ENCODE measurements around the gene OR52H1. TPM values are rescaled to one million over a fixed set of nuclear protein-coding genes. Genes with fewer than 3 reads are reported as not detected.

Gene OR52H1
- total and polyA plus RNA-seq, 2 of the 4 experiments (the other 2 are of a cell fraction) = 0.18 TPM; not detected in 1

DNA sequence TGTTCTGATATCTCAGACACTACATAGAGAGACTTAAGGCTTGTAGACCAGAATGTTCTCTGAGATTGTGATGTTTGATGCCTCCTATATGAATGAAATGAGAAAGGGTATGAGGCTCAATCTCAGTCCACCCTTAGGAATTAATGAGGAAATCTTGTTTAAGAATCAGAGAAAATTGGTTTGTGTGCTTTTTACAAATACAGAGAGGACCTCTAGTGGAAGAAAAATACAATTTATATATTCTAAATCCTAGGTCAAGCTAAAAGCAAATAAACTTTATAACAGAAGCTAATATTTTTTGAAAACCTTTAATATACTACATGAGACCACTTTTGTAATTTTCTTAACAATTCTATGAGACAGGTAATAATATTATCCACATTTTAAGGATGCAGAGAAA lies 5.0 kb upstream of the OR52H1 start:
- ChIA-PET CTCF (no interaction called here), POLR2A (ENCODE audit: unreplicated experiment) (no interaction called here)
- H2BK15ac ChIP-seq (ENCODE audit: low read depth, low read length) = no peak overlapping the region
- H3K27ac ChIP-seq (ENCODE audit: insufficient read depth, low read length) = no peak overlapping the region
- H2BK20ac ChIP-seq (ENCODE audit: low read depth, low read length) = 0 out of 2 replicates have a peak overlapping the region, but pooled peaks have one; percentile 54
- TF ChIP-seq CHD1 (IDR thresholded peaks at IDR 0.05; ENCODE audit: low read depth, low read length) (no peak), BHLHE40 (IDR thresholded peaks at IDR 0.05; ENCODE audit: low read depth, low read length) (no peak), POLR2A (IDR thresholded peaks at IDR 0.05; ENCODE audit: low read depth, low read length) (no peak), RCOR1 (IDR thresholded peaks at IDR 0.05; ENCODE audit: insufficient replicate concordance, low read length) (no peak), MXI1 (IDR thresholded peaks at IDR 0.05; ENCODE audit: borderline replicate concordance, low read depth, low read length) (no peak), SMC3 (IDR thresholded peaks at IDR 0.05; ENCODE audit: low read depth, low read length) (peak; percentile 19; the same call in 1 of the 2 replicates), FOS (IDR thresholded peaks at IDR 0.05; ENCODE audit: low read depth, low read length) (no peak), RAD21 (IDR thresholded peaks at IDR 0.05; ENCODE audit: low read length) (peak; percentile 37), MAFK (IDR thresholded peaks at IDR 0.05; ENCODE audit: low read depth, low read length) (no peak), MAZ (IDR thresholded peaks at IDR 0.05; ENCODE audit: borderline replicate concordance, low read depth, low read length) (no peak)
- TF ChIP-seq, protein P1, sequence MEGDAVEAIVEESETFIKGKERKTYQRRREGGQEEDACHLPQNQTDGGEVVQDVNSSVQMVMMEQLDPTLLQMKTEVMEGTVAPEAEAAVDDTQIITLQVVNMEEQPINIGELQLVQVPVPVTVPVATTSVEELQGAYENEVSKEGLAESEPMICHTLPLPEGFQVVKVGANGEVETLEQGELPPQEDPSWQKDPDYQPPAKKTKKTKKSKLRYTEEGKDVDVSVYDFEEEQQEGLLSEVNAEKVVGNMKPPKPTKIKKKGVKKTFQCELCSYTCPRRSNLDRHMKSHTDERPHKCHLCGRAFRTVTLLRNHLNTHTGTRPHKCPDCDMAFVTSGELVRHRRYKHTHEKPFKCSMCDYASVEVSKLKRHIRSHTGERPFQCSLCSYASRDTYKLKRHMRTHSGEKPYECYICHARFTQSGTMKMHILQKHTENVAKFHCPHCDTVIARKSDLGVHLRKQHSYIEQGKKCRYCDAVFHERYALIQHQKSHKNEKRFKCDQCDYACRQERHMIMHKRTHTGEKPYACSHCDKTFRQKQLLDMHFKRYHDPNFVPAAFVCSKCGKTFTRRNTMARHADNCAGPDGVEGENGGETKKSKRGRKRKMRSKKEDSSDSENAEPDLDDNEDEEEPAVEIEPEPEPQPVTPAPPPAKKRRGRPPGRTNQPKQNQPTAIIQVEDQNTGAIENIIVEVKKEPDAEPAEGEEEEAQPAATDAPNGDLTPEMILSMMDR (conservative IDR thresholded peaks at IDR 0.05; ENCODE audit: low read depth, low read length) = peak; percentile 38; the same call in 1 of the 2 replicates
- TF ChIP-seq, protein P2, sequence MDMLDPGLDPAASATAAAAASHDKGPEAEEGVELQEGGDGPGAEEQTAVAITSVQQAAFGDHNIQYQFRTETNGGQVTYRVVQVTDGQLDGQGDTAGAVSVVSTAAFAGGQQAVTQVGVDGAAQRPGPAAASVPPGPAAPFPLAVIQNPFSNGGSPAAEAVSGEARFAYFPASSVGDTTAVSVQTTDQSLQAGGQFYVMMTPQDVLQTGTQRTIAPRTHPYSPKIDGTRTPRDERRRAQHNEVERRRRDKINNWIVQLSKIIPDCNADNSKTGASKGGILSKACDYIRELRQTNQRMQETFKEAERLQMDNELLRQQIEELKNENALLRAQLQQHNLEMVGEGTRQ (IDR thresholded peaks at IDR 0.05; ENCODE audit: low read depth, low read length) = no peak
- in situ Hi-C loops (cut with MboI; ENCODE audit: low sequenced_read_pairs) = no loop called here
- H3K4me3 ChIP-seq (ENCODE audit: insufficient read depth, low read depth, low read length) = no peak overlapping the region
- peak overlapping the region; percentile 62; the same call in 1 of the 2 replicates for H2BK120ac ChIP-seq (ENCODE audit: low read depth, low read length)
- H2AFZ ChIP-seq (replicated peaks; ENCODE audit: low read length, poor library complexity) = no peak overlapping the region
- no peak overlapping the region for H2AK5ac ChIP-seq (ENCODE audit: low read depth, low read length)
- H3K79me1 ChIP-seq (ENCODE audit: low read depth in 1 of 2, low read length in 2 of 2) = no peaks in the 10 kb centered on the region
- H3K27me3 ChIP-seq (ENCODE audit: control insufficient read depth, insufficient read depth, low read length) = no peaks in the 10 kb centered on the region; the same call in 1 of the 2 replicates
- H4K91ac ChIP-seq (ENCODE audit: insufficient read depth, low read depth, low read length) = no peak overlapping the region
- H4K5ac ChIP-seq (ENCODE audit: low read depth, low read length) = no peak overlapping the region
- H3K9ac ChIP-seq (ENCODE audit: low read depth, low read length) = no peak overlapping the region
- H4K8ac ChIP-seq (ENCODE audit: low read depth in 2 of 2, low read length in 2 of 2) = no peak overlapping the region
- no peak overlapping the region for H2BK5ac ChIP-seq (ENCODE audit: low read depth, low read length, poor library complexity, severe bottlenecking)
- DNase-seq = peak; percentile 10
- no peak overlapping the region for H2AK9ac ChIP-seq (replicated peaks; ENCODE audit: low read depth, low read length, poor library complexity)
- H3K14ac ChIP-seq (replicated peaks; ENCODE audit: low read depth, low read length) = no peak overlapping the region
- H3K9me1 ChIP-seq (ENCODE audit: insufficient read depth, low read length) = no peaks in the 10 kb centered on the region
- H3K4me2 ChIP-seq (ENCODE audit: low read depth, low read length) = no peak overlapping the region
- no peaks in the 10 kb centered on the region for H3K4me1 ChIP-seq (ENCODE audit: control insufficient read depth, insufficient read depth, low read length)
- no peaks in the 10 kb centered on the region for H3K36me3 ChIP-seq (ENCODE audit: control insufficient read depth, insufficient read depth, low read length)
- BruUV-seq (replicated peaks) = no TSS peak
- H4K20me1 ChIP-seq (ENCODE audit: insufficient read depth, low read length) = no peaks in the 10 kb centered on the region
- no peak; the same call in 1 of the 2 replicates for ATAC-seq (ENCODE audit: low read depth)
- intact Hi-C loops (cut with micrococcal nuclease) = loop anchor here (1.0 kb wide), 2 partner anchors 77 to 927 kb away; no protein-coding TSS in a partner anchor
- dilution Hi-C loops (cut with HindIII; ENCODE audit: low sequenced_read_pairs, unreplicated experiment) = no loop called here
- H3K23ac ChIP-seq (ENCODE audit: low read depth, low read length) = no peak overlapping the region; the same call in 1 of the 2 replicates
- no peak overlapping the region for H3K18ac ChIP-seq (ENCODE audit: low read depth, low read length)
- no peak overlapping the region for H3K56ac ChIP-seq (ENCODE audit: extremely low read depth, insufficient read depth, low read length)
- H3K4ac ChIP-seq (ENCODE audit: low read depth, low read length) = no peak overlapping the region
- no peaks in the 10 kb centered on the region for H3K9me3 ChIP-seq (ENCODE audit: control insufficient read depth, insufficient read depth, low read length)

Data from IMR-90 (cell line).